HG03064 (cell line): Measurements from ENCODE around the gene GGACT.

ENCODE experiments used
- ATAC-seq: cut with Tn5 transposase; IDR thresholded peaks from one replicate; pipeline ENCODE4 v1.9.1; 2021; ENCODE audit warnings: low read depth; ENCODE audit not compliant: unreplicated experiment

The GGACT gene

DNA sequence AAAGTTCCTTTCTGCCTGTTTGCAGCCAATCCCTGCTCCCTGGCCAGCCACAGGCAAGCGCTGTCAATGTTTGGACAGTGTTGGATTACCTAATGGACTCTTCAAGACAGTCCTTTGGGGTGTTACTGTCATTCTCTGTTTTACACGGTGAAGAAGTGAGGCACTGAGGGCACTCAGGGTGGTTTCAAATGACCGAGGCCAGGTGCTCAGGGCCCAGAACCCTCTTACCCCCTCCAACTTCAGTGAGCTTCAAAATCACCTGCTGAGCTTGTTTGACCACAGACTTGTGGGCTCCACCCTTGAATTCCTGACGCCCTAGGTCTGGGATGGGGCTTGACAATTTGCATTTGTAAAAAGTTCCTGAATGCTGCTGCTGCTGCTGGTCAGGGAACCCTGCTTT is 97.9 kb downstream of the GGACT start:
- ATAC-seq = no peak

DNA sequence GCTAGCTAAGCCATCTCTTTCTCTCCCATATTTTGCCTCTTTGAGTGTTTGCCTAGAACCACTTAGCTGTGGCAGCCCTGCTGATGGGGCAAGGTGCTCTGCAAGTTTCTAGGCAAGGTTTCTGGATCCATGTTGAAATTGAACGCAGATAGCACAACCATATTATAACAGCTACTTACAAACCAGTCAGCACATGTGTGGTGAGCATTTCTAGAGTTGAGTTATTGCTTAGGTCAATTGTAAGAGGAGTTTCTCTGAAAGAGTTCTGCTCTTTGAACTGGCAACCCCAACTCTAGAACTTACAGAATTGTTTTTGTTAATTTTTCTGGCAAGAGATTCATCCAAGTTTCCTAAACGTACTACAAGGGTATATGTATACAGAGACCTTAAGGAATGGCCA is 103.3 kb downstream of the GGACT start:
- ATAC-seq = no peak

DNA sequence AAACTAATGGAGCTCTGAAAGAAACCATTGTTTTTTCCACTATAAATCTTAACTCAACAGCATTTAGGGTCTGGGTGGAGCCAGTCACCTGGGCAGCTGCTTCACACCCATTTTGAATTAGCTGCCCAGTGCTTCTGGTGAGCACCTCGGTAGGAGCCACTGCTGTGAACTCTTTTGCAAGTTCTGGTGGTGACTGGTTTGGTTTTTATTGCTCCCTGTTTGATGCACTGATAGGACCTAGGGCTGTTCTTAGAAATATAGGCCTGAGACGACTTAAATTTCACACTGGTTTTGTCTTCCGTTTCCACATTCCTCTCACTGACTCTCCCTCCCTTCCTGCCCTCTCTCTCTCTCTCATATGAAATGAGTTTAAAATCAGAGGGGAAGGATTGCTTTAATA is 103.9 kb downstream of the GGACT start:
- ATAC-seq = no peak

DNA sequence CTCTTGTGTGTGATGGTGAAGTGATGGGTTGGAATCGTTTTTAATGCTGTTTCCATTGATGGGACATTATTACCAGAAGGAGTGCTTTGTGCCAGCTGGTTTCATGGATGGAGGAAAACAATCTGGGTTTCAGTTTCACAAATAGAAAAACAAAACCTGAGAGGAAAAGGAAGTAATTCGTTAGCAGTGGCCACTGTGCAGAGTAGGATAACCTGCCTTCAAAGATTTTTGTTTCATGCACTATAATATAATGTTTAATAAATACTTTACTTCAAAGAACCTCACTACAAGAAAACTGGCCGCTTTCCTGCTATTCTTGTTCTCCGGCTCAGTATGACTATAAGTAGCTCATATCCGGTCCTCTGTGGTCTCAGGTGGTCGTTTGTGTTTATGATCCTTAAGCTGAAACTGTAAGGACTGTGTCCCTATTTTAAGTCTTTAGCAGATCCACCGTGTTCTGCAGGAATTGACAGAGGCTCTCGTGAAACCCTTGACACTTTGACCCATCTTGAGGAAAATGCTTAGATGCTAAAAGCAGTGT is 104.7 kb downstream of the GGACT start:
- ATAC-seq = no peak

DNA sequence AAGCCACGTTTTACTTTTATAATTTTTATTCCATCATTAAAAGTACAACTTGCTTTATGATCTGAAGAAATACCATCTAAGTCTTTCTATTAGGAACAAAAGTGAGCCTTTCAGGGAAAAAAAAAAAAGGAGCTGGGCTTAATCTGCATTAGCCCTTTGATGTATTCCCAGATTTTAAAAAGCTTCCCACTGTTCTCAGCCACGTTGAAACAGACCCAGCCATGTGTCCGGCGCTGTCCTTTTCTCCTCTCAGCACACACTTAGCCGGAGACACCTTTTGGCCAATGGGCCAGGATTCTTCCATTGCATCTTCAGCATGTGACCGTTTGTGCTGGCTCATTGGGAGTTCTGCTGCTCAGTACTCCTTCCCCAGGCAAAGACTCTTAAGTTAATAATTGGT is 105.5 kb downstream of the GGACT start:
- no peak for ATAC-seq

DNA sequence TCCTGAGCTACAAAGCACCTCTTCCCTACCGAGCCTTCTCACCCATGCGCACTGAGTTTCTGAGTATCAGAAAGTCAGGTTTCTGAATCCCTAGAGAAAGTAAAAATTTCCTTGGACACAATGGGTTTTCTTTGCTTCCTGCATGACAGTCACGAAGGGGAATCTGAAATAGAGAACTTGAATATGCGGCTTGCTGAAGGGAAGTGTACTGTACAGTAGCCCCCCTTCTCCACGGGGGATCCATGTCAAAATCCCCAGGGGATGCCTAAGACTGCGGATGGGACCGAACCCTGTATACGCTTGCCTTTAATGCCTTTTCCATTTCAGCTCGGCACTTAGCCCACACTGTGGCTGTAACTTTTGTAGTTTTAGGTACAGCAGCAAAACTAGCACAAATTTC is 107.9 kb downstream of the GGACT start:
- ATAC-seq = no peak
